ENCODE measurements around the gene FOXC2.

GRCh38 chr16:86557587-86557986, 9.0 kb upstream of the FOXC2 start:
- TF ChIP-seq TAF1 (IDR thresholded peaks at IDR 0.05; ENCODE audit: low read depth, low read length) (no peak), POLR2A (IDR thresholded peaks at IDR 0.05; ENCODE audit: low read depth, low read length) (no peak), POLR2AphosphoS5 (IDR thresholded peaks at IDR 0.05; ENCODE audit: low read depth, low read length) (no peak), PAX5 (IDR thresholded peaks at IDR 0.05; ENCODE audit: insufficient read depth, low read length, severe bottlenecking) (no peak)
